Measurements from ENCODE around the gene STK35.

STK35 gene

DNA sequence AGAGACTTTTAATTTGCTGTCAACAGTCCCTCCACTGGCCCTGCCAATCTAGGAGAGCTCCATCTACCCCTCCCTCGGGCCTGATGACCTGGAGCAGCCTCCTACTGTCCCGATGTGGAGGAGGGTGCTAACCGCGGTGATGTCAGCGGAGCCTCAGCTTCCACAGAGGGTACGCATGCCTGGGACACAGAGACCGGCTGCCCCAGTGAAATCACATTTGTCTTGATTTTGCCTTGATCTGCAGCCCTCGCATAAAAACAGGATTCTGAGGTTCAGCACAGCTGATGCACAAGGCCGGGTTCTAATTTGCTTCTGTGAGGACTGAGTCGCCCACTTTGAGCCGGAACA is 77.6 kb downstream of the STK35 start:
- no peak for TF ChIP-seq RAD21 (IDR thresholded peaks at IDR 0.05; ENCODE audit: low read depth)
- TF ChIP-seq EGR1 (IDR thresholded peaks at IDR 0.05), result no peak
- no peak for TF ChIP-seq EP300 (IDR thresholded peaks at IDR 0.05; ENCODE audit: borderline replicate concordance)
- no peak for TF ChIP-seq REST (IDR thresholded peaks at IDR 0.05; ENCODE audit: low read depth)
- TF ChIP-seq USF1 (IDR thresholded peaks at IDR 0.05), result no peak
- TF ChIP-seq, protein P1, sequence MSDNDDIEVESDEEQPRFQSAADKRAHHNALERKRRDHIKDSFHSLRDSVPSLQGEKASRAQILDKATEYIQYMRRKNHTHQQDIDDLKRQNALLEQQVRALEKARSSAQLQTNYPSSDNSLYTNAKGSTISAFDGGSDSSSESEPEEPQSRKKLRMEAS (IDR thresholded peaks at IDR 0.05), result no peak
- no peak for TF ChIP-seq TCF12 (IDR thresholded peaks at IDR 0.05; ENCODE audit: low read depth)
- no peak for TF ChIP-seq CEBPB (IDR thresholded peaks at IDR 0.05)
- TF ChIP-seq FOXM1 (IDR thresholded peaks at IDR 0.05; ENCODE audit: borderline replicate concordance, low read depth), result no peak
- TF ChIP-seq CREB1 (IDR thresholded peaks at IDR 0.05; ENCODE audit: low read depth), result no peak
- TF ChIP-seq ZBTB7A (IDR thresholded peaks at IDR 0.05; ENCODE audit: low read depth), result no peak
- TF ChIP-seq TEAD4 (IDR thresholded peaks at IDR 0.05), result no peak
- no peak for TF ChIP-seq YY1 (IDR thresholded peaks at IDR 0.05; ENCODE audit: low read depth)
- TF ChIP-seq TAF1 (IDR thresholded peaks at IDR 0.05; ENCODE audit: low read depth), result no peak
- no peak for TF ChIP-seq NFIC (IDR thresholded peaks at IDR 0.05)

GRCh38 chr20:2179949-2180348 is 78.3 kb downstream of the STK35 start:
- TF ChIP-seq, protein P1 (IDR thresholded peaks at IDR 0.05), result no peak
- TF ChIP-seq EGR1 (IDR thresholded peaks at IDR 0.05) (no peak), CREB1 (IDR thresholded peaks at IDR 0.05; ENCODE audit: low read depth) (no peak), USF1 (IDR thresholded peaks at IDR 0.05) (no peak), ZBTB7A (IDR thresholded peaks at IDR 0.05; ENCODE audit: low read depth) (no peak), TEAD4 (IDR thresholded peaks at IDR 0.05) (no peak), TAF1 (IDR thresholded peaks at IDR 0.05; ENCODE audit: low read depth) (no peak), YY1 (IDR thresholded peaks at IDR 0.05; ENCODE audit: low read depth) (no peak), FOXM1 (IDR thresholded peaks at IDR 0.05; ENCODE audit: borderline replicate concordance, low read depth) (no peak), TCF12 (IDR thresholded peaks at IDR 0.05; ENCODE audit: low read depth) (no peak), RAD21 (IDR thresholded peaks at IDR 0.05; ENCODE audit: low read depth) (no peak), EP300 (IDR thresholded peaks at IDR 0.05; ENCODE audit: borderline replicate concordance) (no peak), CEBPB (IDR thresholded peaks at IDR 0.05) (no peak), NFIC (IDR thresholded peaks at IDR 0.05) (no peak), REST (IDR thresholded peaks at IDR 0.05; ENCODE audit: low read depth) (no peak)

GRCh38 chr20:2183381-2183780 is 81.8 kb downstream of the STK35 start:
- TF ChIP-seq TAF1 (IDR thresholded peaks at IDR 0.05; ENCODE audit: low read depth), result no peak
- TF ChIP-seq ZBTB7A (IDR thresholded peaks at IDR 0.05; ENCODE audit: low read depth), result no peak
- TF ChIP-seq EP300 (IDR thresholded peaks at IDR 0.05; ENCODE audit: borderline replicate concordance), result no peak
- no peak for TF ChIP-seq FOXM1 (IDR thresholded peaks at IDR 0.05; ENCODE audit: borderline replicate concordance, low read depth)
- TF ChIP-seq NFIC (IDR thresholded peaks at IDR 0.05), result no peak
- TF ChIP-seq EGR1 (IDR thresholded peaks at IDR 0.05), result no peak
- TF ChIP-seq REST (IDR thresholded peaks at IDR 0.05; ENCODE audit: low read depth), result no peak
- no peak for TF ChIP-seq CREB1 (IDR thresholded peaks at IDR 0.05; ENCODE audit: low read depth)
- no peak for TF ChIP-seq USF1 (IDR thresholded peaks at IDR 0.05)
- TF ChIP-seq, protein P1 (IDR thresholded peaks at IDR 0.05), result no peak
- TF ChIP-seq TCF12 (IDR thresholded peaks at IDR 0.05; ENCODE audit: low read depth), result no peak

GRCh38 chr20:2195614-2196013 is 94.0 kb downstream of the STK35 start:
- TF ChIP-seq YY1 (IDR thresholded peaks at IDR 0.05; ENCODE audit: low read depth), result no peak

All from Ishikawa (cell line).